Kidney (tissue), 22 donors: Measurements from ENCODE around the gene OPN1MW. TPM values are rescaled to one million over a fixed set of nuclear protein-coding genes. Genes with fewer than 3 reads are reported as not detected.
"Not testable (repeated sequence)": the region's sequence is repeated elsewhere in the genome, so short reads cannot be mapped to it uniquely, and the experiment has no call there.

Source experiments
- DNase-seq, 5 donors: peaks; one replicate each; pipeline ENCODE4 v3.0.0-alpha.2; 2013 to 2020
- FAIRE-seq: peaks from 2 replicates; lab custom pipeline; 2012; peaks lifted over from hg19 to GRCh38; lab: Jason Lieb, UNC
- H3K27ac ChIP-seq, 2 donors: one replicate each; pipeline ENCODE4 v1.7.0; 2013; ENCODE audit warnings: low read depth in 2 of 2, low read length in 2 of 2, inconsistent platforms in 1 of 2
- H3K27me3 ChIP-seq: one replicate; pipeline ENCODE4 v1.7.1; 2013; ENCODE audit warnings: low read length, inconsistent platforms; ENCODE audit not compliant: control insufficient read depth, insufficient read depth
- H3K36me3 ChIP-seq, 3 donors: one replicate each; pipeline versions ENCODE4 v1.7.0 to v1.7.1; 2013; ENCODE audit warnings: low read length in 3 of 3, control low read depth in 1 of 3, inconsistent platforms in 1 of 3; ENCODE audit not compliant: insufficient read depth in 3 of 3, control insufficient read depth in 2 of 3
- H3K4me1 ChIP-seq, 3 donors: one replicate each; pipeline versions ENCODE4 v1.7.0 to v1.7.1; 2013; ENCODE audit warnings: low read length in 3 of 3, inconsistent platforms in 1 of 3, low read depth in 1 of 3; ENCODE audit not compliant: control insufficient read depth in 2 of 3, insufficient read depth in 2 of 3
- H3K4me3 ChIP-seq, 3 donors: one replicate each; pipeline versions ENCODE4 v1.7.0 to v1.8.1; 2013; ENCODE audit warnings: low read length in 3 of 3, control low read depth in 1 of 3, inconsistent platforms in 1 of 3
- H3K9ac ChIP-seq, 3 donors: one replicate each; pipeline versions ENCODE4 v1.7.0 to v1.7.1; 2013; ENCODE audit warnings: low read length in 3 of 3, control low read depth in 1 of 3, inconsistent platforms in 1 of 3
- H3K9me3 ChIP-seq, 3 donors: one replicate each; pipeline versions ENCODE4 v1.7.0 to v1.7.1; 2013; ENCODE audit warnings: low read length in 3 of 3, control low read depth in 1 of 3, inconsistent platforms in 1 of 3; ENCODE audit not compliant: control insufficient read depth in 2 of 3, insufficient read depth in 1 of 3
- CTCF ChIP-seq: IDR thresholded peaks from 3 replicates; pipeline ENCODE4 v1.5.1; 2012; ENCODE audit warnings: mild to moderate bottlenecking, moderate library complexity, borderline replicate concordance; ENCODE audit not compliant: insufficient read depth; ENCODE audit errors: extremely low read depth
- intact Hi-C: fragments of 100-400 bp; cut with DNase I; formaldehyde crosslinking; loops from one replicate; pipeline ENCODE4 v1.11.1; 2022
- long read RNA-seq, 10 donors: library from polyadenylated mRNA in 1 of 10; unstranded in 1 of 10; transcript quantifications; one replicate each; pipeline ENCODE4 v2.0.0 and lab custom pipeline, GENCODE V29; 2021 to 2026
- polyA plus RNA-seq: library from polyadenylated mRNA; stranded (reverse); fragments of 350-450 nt; fragmentation: Illumina TruSeq; extraction: RNeasy Lipid Tissue Mini Kit (QIAGEN cat#74804); gene quantifications from one replicate; pipeline ENCODE4 v1.2.3, GENCODE V29; 2014; ENCODE audit warnings: low read depth, low replicate concordance; ENCODE audit not compliant: insufficient read depth
- total RNA-seq: library from RNA; stranded (reverse); fragmentation: NEBNext Ultra II Directional; extraction: Animal tissue kit (Norgen Biotek cat#: 25700); gene quantifications from one replicate; pipeline ENCODE4 v1.2.1, GENCODE V29; 2021
- donor health status: control.
- donor health status: control.
- donor health status: control.
- donor health status: control.
- donor health status: control.
- donor health status: DM: yes; HTN: yes; CAD: no.
- donor health status: Normal renal cell carcinoma (clear cell type).

Gene OPN1MW
- not detected for total RNA-seq
- polyA plus RNA-seq = not detected
- long read RNA-seq, donor 1 = 0 reads
- long read RNA-seq, donor 2 = 0 reads
- long read RNA-seq, donor 3 = 0 reads
- long read RNA-seq, donor 4 = 0 reads
- long read RNA-seq, donor 5 = 0 reads
- long read RNA-seq, donor 6 = 0 reads
- long read RNA-seq, donor 7 = 0 reads
- long read RNA-seq, donor 8 = 0 reads
- long read RNA-seq, donor 9 = 0 reads
- long read RNA-seq, donor 10 = 0 reads

- H3K36me3 ChIP-seq, H3K4me1 ChIP-seq, H3K4me3 ChIP-seq, H3K27ac ChIP-seq, intact Hi-C loops, FAIRE-seq, H3K9ac ChIP-seq, DNase-seq, H3K27me3 ChIP-seq, H3K9me3 ChIP-seq: not testable (repeated sequence)
Observed at GRCh38 chrX:154182296-154182695, at the start of gene OPN1MW. Gene OPN1MW (plus strand): TSS chrX:154182596. CDS start chrX:154182678, 82 bp downstream.

- FAIRE-seq = no peak
- no peak overlapping the region for H3K4me3 ChIP-seq
- no peaks in the 10 kb centered on the region for H3K9me3 ChIP-seq
- H3K9ac ChIP-seq = no peak overlapping the region
- no peak overlapping the region for H3K27ac ChIP-seq
- TF ChIP-seq CTCF = no peak
- intact Hi-C loops = no loop called here
- H3K27me3 ChIP-seq = no peaks in the 10 kb centered on the region
- no peaks in the 10 kb centered on the region for H3K36me3 ChIP-seq
- H3K4me1 ChIP-seq = no peaks in the 10 kb centered on the region
- peak in 2 of 5 donors; percentile 18 to 35 for DNase-seq
Observed at GRCh38 chrX:154135458-154136229, 46.8 kb upstream of the OPN1MW start.

GRCh38 chrX:154136627-154137161 is 45.7 kb upstream of the OPN1MW start:
- DNase-seq = peak; percentile 76 to 88 (median 83)
- TF ChIP-seq CTCF = peak; percentile 45
- no peaks in the 10 kb centered on the region for H3K36me3 ChIP-seq
- H3K27ac ChIP-seq = peak overlapping the region in 1 of 2 donors; percentile 28
- no peaks in the 10 kb centered on the region for H3K27me3 ChIP-seq
- intact Hi-C loops = no loop called here
- no peaks in the 10 kb centered on the region for H3K9me3 ChIP-seq
- FAIRE-seq = no peak
- H3K9ac ChIP-seq = no peak overlapping the region
- H3K4me1 ChIP-seq = no peaks in the 10 kb centered on the region
- H3K4me3 ChIP-seq = no peak overlapping the region

GRCh38 chrX:154138857-154139256 is 43.5 kb upstream of the OPN1MW start:
- Histone ChIP-seq H3K36me3 (no peaks in the 10 kb centered on the region), H3K9me3 (no peaks in the 10 kb centered on the region), H3K4me1 (no peaks in the 10 kb centered on the region), H3K27ac (no peak overlapping the region), H3K27me3 (no peaks in the 10 kb centered on the region), H3K9ac (no peak overlapping the region), H3K4me3 (no peak overlapping the region)
- intact Hi-C loops = no loop called here
- TF ChIP-seq CTCF = no peak
- FAIRE-seq = no peak
- no peak for DNase-seq
